ENCODE measurements around the gene BAHCC1.

- TF ChIP-seq CTCF (conservative IDR thresholded peaks at IDR 0.05; ENCODE audit: low read length) (no peak), EZH2phosphoT487 (IDR thresholded peaks at IDR 0.05; ENCODE audit: borderline replicate concordance) (no peak)
These were observed 91.0 kb downstream of the BAHCC1 start for GRCh38 chr17:81486199-81486810.
